GM18526 (cell line): ENCODE data around the gene MAP3K14.

Experiments used
- POLR2A ChIP-seq: IDR thresholded peaks from 3 replicates; pipeline ENCODE4 v1.6.1; 2011; ENCODE audit not compliant: insufficient read length; ENCODE audit errors: extremely low read depth

Gene MAP3K14

GRCh38 chr17:45282683-45283644 is 33.9 kb downstream of the MAP3K14 start:
- TF ChIP-seq POLR2A, result no peak

- no peak for TF ChIP-seq POLR2A
Observed at GRCh38 chr17:45279898-45280297, 36.9 kb downstream of the MAP3K14 start.

GRCh38 chr17:45277992-45278391 is 38.8 kb downstream of the MAP3K14 start:
- no peak for TF ChIP-seq POLR2A

- no peak for TF ChIP-seq POLR2A
Observed at GRCh38 chr17:45277216-45277849, 39.5 kb downstream of the MAP3K14 start.

GRCh38 chr17:45276031-45276430 is 40.8 kb downstream of the MAP3K14 start:
- no peak for TF ChIP-seq POLR2A

GRCh38 chr17:45274033-45274432 is 42.8 kb downstream of the MAP3K14 start:
- TF ChIP-seq POLR2A, result no peak

- no peak for TF ChIP-seq POLR2A
Observed at GRCh38 chr17:45273551-45273957, 43.3 kb downstream of the MAP3K14 start.

GRCh38 chr17:45271603-45272002 is 45.2 kb downstream of the MAP3K14 start:
- TF ChIP-seq POLR2A, result no peak

- TF ChIP-seq POLR2A, result no peak
Observed at GRCh38 chr17:45270828-45271418, 45.9 kb downstream of the MAP3K14 start.

- no peak for TF ChIP-seq POLR2A
Observed at GRCh38 chr17:45269912-45270311, 46.9 kb downstream of the MAP3K14 start.

GRCh38 chr17:45267436-45268055 is 49.3 kb downstream of the MAP3K14 start:
- TF ChIP-seq POLR2A, result no peak

- TF ChIP-seq POLR2A, result no peak
Observed at GRCh38 chr17:45266372-45266926, 50.4 kb downstream of the MAP3K14 start.

- TF ChIP-seq POLR2A, result no peak
Observed at GRCh38 chr17:45265821-45266220, 51.0 kb downstream of the MAP3K14 start.

- TF ChIP-seq POLR2A, result no peak
Observed at GRCh38 chr17:45264988-45265387, 51.8 kb downstream of the MAP3K14 start.

- TF ChIP-seq POLR2A, result no peak
Observed at GRCh38 chr17:45264430-45264829, 52.4 kb downstream of the MAP3K14 start.
